Measurements from ENCODE around the gene PDSS1. TPM values are rescaled to one million over a fixed set of nuclear protein-coding genes. Genes with fewer than 3 reads are reported as not detected.

Gene PDSS1
- total and polyA plus RNA-seq, 4 donors: 1.8 to 6.6 (median 3.3) TPM

DNA sequence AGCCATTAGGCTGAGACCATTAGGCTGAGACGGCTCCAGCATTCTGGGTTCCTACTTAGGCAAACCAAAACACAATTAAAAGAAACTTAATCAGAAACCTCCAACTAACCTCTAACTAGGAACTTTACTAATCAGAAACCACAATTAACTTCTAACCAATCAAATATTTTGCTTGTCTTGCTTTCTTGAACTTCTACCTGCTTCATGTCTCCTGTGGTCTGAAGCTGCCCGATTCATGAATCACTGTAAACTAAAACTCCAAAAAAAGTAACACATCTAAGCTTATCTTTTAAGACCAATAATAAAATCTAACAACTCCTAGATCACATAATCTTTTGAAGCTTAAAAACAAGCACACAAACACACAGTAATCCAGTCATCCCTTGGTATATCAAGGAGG, 76.1 kb downstream of the PDSS1 start:
- no peaks in the 10 kb centered on the region for H3K27me3 ChIP-seq (ENCODE audit: control insufficient read depth in 1 of 2, insufficient read depth in 2 of 2, low read length in 1 of 2)
- no peaks in the 10 kb centered on the region for H3K36me3 ChIP-seq (ENCODE audit: control insufficient read depth in 1 of 2, insufficient read depth in 2 of 2, low read length in 1 of 2)
- no peak for DNase-seq
- intact Hi-C loops (cut with DNase I): no loop called here
- no peak overlapping the region for H3K27ac ChIP-seq (ENCODE audit: low read depth in 1 of 2, low read length in 2 of 2)
- no peaks in the 10 kb centered on the region for H3K9me3 ChIP-seq (ENCODE audit: control insufficient read depth, low read length)
- H3K4me1 ChIP-seq (ENCODE audit: control insufficient read depth in 1 of 2, insufficient read depth in 2 of 2, low read length in 2 of 2): peaks cover 0 to 2% of the 10 kb centered on the region in 2 donors
- no peak for ATAC-seq (ENCODE audit: low FRiP score)
- 92 to 96% methylated on average over 2 of the region's 2 CpGs for WGBS, 2 donors
- H3K4me3 ChIP-seq (ENCODE audit: low read length in 2 of 2): no peak overlapping the region

DNA sequence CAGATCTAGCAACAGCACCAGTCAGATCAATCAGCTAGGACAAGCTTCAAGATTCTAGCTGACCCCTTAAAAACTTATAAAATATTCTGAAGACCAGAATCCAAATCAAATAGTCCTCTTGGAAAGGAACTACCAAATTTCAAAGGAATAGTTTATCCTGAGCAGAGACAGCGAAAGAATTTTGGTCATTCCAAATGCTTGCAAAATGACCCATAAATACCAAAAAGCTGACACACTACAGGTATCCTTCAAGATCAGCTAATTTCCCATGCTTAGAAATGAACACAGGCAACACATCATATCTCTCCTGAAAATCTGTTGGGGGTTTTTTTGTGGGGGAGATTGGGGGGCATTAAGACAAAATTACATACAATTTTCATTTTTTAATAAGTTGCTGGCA, 78.8 kb downstream of the PDSS1 start:
- WGBS, 2 donors: 78 to 86% methylated on average over 1 of the region's 1 CpG
- no peak overlapping the region for H3K27ac ChIP-seq (ENCODE audit: low read depth in 1 of 2, low read length in 2 of 2)
- intact Hi-C loops (cut with DNase I): no loop called here
- DNase-seq (no peak), ATAC-seq (ENCODE audit: low FRiP score) (no peak)
- no peaks in the 10 kb centered on the region for H3K27me3 ChIP-seq (ENCODE audit: control insufficient read depth in 1 of 2, insufficient read depth in 2 of 2, low read length in 1 of 2)
- H3K36me3 ChIP-seq (ENCODE audit: control insufficient read depth in 1 of 2, insufficient read depth in 2 of 2, low read length in 1 of 2): no peaks in the 10 kb centered on the region
- H3K4me3 ChIP-seq (ENCODE audit: low read length in 2 of 2): no peak overlapping the region
- peaks cover 2 to 4% of the 10 kb centered on the region in 2 donors for H3K4me1 ChIP-seq (ENCODE audit: control insufficient read depth in 1 of 2, insufficient read depth in 2 of 2, low read length in 2 of 2)
- H3K9me3 ChIP-seq (ENCODE audit: control insufficient read depth, low read length): no peaks in the 10 kb centered on the region

DNA sequence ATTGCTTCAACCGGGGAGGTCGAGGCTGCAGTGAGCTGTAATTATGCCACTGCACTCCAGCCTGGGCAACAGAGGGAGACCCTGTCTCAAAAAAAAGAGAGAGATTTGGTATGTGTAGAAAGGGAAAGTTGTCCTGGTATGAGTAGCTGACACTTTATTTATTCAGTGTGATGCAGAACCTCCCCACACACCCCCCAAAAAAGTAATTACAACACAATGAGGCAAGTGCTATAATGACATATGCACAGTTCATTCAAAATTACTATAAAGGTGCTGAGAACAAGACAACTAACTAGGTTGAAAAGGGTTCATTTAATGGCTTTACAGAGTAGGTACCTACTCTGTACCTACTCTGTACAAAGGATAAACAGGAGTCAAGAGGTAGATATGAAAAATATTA, 80.2 kb downstream of the PDSS1 start:
- H3K27ac ChIP-seq (ENCODE audit: low read depth in 1 of 2, low read length in 2 of 2): no peak overlapping the region
- H3K4me3 ChIP-seq (ENCODE audit: low read length in 2 of 2): no peak overlapping the region
- no peaks in the 10 kb centered on the region for H3K36me3 ChIP-seq (ENCODE audit: control insufficient read depth in 1 of 2, insufficient read depth in 2 of 2, low read length in 1 of 2)
- ATAC-seq (ENCODE audit: low FRiP score) (no peak), DNase-seq (no peak)
- H3K4me1 ChIP-seq (ENCODE audit: control insufficient read depth in 1 of 2, insufficient read depth in 2 of 2, low read length in 2 of 2): peaks cover 6 to 7% of the 10 kb centered on the region in 2 donors
- intact Hi-C loops (cut with DNase I): no loop called here
- no peaks in the 10 kb centered on the region for H3K27me3 ChIP-seq (ENCODE audit: control insufficient read depth in 1 of 2, insufficient read depth in 2 of 2, low read length in 1 of 2)
- 97 to 100% methylated on average over 2 of the region's 2 CpGs for WGBS, 2 donors
- H3K9me3 ChIP-seq (ENCODE audit: control insufficient read depth, low read length): no peaks in the 10 kb centered on the region

DNA sequence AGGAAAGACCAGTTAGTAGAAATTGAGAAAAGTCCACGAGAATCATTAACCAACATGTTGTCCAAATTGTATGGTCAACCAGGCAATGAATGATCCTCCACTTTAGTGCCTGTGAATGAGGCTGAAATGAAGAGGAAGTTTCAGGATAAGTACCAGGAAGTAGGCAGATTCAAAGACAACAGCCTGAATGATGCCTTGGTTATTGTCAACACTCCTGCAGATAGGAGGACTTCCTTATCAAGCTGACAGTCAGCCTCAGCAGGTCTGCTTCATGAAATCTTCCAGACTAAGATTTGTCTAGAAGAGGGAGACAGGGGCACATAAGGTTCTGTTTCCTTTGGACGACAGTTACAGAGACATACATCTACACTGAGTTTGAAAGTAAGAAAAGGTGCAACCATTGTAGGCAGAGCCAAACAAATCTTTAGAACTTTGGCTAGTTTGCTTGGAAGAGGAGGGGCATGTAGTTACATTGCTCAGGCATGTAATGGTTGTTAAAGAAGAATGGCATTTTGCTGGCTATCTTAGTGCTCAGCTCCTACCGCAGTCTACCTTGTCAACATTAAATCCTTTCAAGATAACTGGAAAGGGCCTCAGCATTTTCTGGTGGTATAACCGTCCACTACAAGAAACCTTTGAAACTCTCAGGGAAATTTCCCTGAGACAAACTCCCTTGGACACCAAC, 81.8 kb downstream of the PDSS1 start:
- ATAC-seq (ENCODE audit: low FRiP score) (no peak), DNase-seq (no peak)
- no peaks in the 10 kb centered on the region for H3K36me3 ChIP-seq (ENCODE audit: control insufficient read depth in 1 of 2, insufficient read depth in 2 of 2, low read length in 1 of 2)
- no peaks in the 10 kb centered on the region for H3K27me3 ChIP-seq (ENCODE audit: control insufficient read depth in 1 of 2, insufficient read depth in 2 of 2, low read length in 1 of 2)
- peaks cover 4 to 7% of the 10 kb centered on the region in 2 donors for H3K4me1 ChIP-seq (ENCODE audit: control insufficient read depth in 1 of 2, insufficient read depth in 2 of 2, low read length in 2 of 2)
- intact Hi-C loops (cut with DNase I): no loop called here
- H3K27ac ChIP-seq (ENCODE audit: low read depth in 1 of 2, low read length in 2 of 2): no peak overlapping the region
- WGBS, 2 donors: 90 to 92% methylated on average over 4 of the region's 4 CpGs
- H3K9me3 ChIP-seq (ENCODE audit: control insufficient read depth, low read length): no peaks in the 10 kb centered on the region
- H3K4me3 ChIP-seq (ENCODE audit: low read length in 2 of 2): no peak overlapping the region

DNA sequence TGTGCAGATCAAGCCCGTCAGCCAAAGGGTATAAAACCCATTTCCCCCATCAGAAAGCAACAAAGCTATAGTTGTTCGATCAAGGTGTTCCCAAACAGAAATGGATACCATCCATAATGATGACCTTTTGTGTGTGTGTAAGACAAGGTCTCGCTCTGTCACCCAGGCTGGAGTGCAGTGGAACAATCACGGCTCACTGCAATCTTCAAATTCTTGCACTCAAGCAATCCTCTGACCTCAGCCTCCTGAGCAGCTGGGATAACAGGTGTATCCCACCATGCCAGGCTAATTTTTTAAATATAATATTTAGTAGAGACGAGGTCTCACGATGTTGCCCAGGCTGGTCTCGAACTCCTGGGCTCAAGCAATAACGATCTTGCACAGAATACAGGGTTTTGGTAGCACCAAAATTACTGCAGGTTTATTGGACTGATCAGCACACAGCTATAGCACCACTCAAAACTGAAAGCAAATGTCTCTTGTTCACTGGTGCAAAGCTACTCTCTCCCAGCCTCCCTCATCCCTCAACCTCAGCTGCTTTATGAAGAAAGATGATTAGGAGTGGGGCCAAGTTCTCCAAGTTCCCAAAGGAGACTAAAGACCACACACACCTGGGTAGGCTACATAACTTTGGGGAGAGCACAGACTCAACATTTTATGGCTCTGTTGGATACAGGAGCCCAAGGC, 82.7 kb downstream of the PDSS1 start:
- DNase-seq (no peak), ATAC-seq (ENCODE audit: low FRiP score) (no peak)
- no peaks in the 10 kb centered on the region for H3K27me3 ChIP-seq (ENCODE audit: control insufficient read depth in 1 of 2, insufficient read depth in 2 of 2, low read length in 1 of 2)
- no peaks in the 10 kb centered on the region for H3K9me3 ChIP-seq (ENCODE audit: control insufficient read depth, low read length)
- H3K4me1 ChIP-seq (ENCODE audit: control insufficient read depth in 1 of 2, insufficient read depth in 2 of 2, low read length in 2 of 2): peaks cover 4 to 7% of the 10 kb centered on the region in 2 donors
- H3K27ac ChIP-seq (ENCODE audit: low read depth in 1 of 2, low read length in 2 of 2): no peak overlapping the region
- intact Hi-C loops (cut with DNase I): loop anchor here in 1 of 2 donors (10.0 kb wide), 1 partner anchor 75 kb away; no protein-coding TSS in a partner anchor
- 97 to 98% methylated on average over 8 of the region's 8 CpGs for WGBS, 2 donors
- no peak overlapping the region for H3K4me3 ChIP-seq (ENCODE audit: low read length in 2 of 2)
- no peaks in the 10 kb centered on the region for H3K36me3 ChIP-seq (ENCODE audit: control insufficient read depth in 1 of 2, insufficient read depth in 2 of 2, low read length in 1 of 2)

DNA sequence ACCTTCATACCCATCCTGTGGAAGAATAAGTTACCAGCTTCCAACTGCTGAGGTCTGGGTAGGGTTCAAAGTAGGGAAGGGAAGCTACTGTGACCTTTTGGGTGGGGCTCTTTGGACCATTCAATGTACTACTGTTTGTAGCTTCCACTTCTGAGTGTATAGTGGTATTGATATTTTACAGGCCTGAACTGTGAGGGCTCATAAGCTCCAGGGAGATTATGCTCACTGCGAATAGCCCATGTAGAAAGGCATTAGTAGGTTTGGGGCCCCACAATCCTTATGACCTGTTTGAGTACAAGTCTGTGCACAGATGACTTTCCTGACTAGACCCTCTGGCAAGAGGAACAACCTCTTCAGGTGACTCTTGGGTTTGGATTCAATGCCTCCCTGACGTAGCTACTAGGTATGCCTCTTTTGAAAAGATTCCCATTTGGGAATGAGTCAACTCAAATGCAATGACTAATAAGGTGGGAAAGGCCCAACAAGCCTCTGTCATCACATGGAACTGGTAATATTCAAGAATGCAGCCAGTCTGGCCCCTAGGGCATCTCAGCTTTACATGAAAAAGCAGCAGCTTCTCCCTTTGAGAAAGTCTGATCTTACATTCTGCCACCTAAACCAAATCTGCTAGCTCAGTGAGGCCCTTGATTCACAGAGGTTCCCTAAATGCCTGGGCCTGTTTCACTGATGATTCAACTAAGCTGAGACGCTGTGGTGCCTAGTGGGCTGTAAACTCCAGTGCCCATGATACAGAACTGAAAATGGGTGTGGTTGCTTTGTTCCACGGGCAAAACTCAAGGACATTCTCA, 83.5 kb downstream of the PDSS1 start:
- H3K27me3 ChIP-seq (ENCODE audit: control insufficient read depth in 1 of 2, insufficient read depth in 2 of 2, low read length in 1 of 2): no peaks in the 10 kb centered on the region
- H3K36me3 ChIP-seq (ENCODE audit: control insufficient read depth in 1 of 2, insufficient read depth in 2 of 2, low read length in 1 of 2): no peaks in the 10 kb centered on the region
- no peak overlapping the region for H3K27ac ChIP-seq (ENCODE audit: low read depth in 1 of 2, low read length in 2 of 2)
- WGBS, 2 donors: 47 to 50% methylated on average over 4 of the region's 4 CpGs
- no peak for ATAC-seq (ENCODE audit: low FRiP score)
- intact Hi-C loops (cut with DNase I): loop anchor here in 1 of 2 donors (10.0 kb wide), 1 partner anchor 74 kb away; no protein-coding TSS in a partner anchor
- no peak overlapping the region for H3K4me3 ChIP-seq (ENCODE audit: low read length in 2 of 2)
- H3K9me3 ChIP-seq (ENCODE audit: control insufficient read depth, low read length): no peaks in the 10 kb centered on the region
- peaks cover 4 to 7% of the 10 kb centered on the region in 2 donors for H3K4me1 ChIP-seq (ENCODE audit: control insufficient read depth in 1 of 2, insufficient read depth in 2 of 2, low read length in 2 of 2)
- DNase-seq: no peak

DNA sequence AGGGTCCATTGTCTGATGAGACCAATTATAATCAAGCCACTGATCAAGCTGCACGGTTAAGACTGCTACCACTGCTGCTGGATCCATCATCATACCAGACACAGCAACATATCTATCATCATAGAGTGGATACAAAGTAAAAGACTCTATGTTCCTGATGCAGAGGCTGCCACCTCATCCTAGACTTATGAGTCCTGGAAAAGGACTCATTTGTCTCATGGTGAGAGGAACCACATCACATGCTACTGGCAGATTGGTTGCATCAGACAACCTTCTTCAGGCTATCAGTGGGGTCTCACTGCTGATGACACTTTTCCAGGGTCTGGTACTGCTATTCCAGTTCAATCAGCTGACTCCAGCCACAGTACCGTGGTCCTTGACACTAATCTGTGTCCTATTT, 84.3 kb downstream of the PDSS1 start:
- whole genome bisulfite sequencing, 2 donors: 90 to 98% methylated on average over 2 of the region's 2 CpGs
- no peak overlapping the region for H3K4me3 ChIP-seq (ENCODE audit: low read length in 2 of 2)
- H3K27ac ChIP-seq (ENCODE audit: low read depth in 1 of 2, low read length in 2 of 2): no peak overlapping the region
- H3K9me3 ChIP-seq (ENCODE audit: control insufficient read depth, low read length): no peaks in the 10 kb centered on the region
- H3K36me3 ChIP-seq (ENCODE audit: control insufficient read depth in 1 of 2, insufficient read depth in 2 of 2, low read length in 1 of 2): no peaks in the 10 kb centered on the region
- no peak for DNase-seq
- ATAC-seq (ENCODE audit: low FRiP score): no peak
- H3K4me1 ChIP-seq (ENCODE audit: control insufficient read depth in 1 of 2, insufficient read depth in 2 of 2, low read length in 2 of 2): peaks cover 4 to 7% of the 10 kb centered on the region in 2 donors
- intact Hi-C loops (cut with DNase I): loop anchor here in 1 of 2 donors (10.0 kb wide), 1 partner anchor 73 kb away; no protein-coding TSS in a partner anchor
- no peaks in the 10 kb centered on the region for H3K27me3 ChIP-seq (ENCODE audit: control insufficient read depth in 1 of 2, insufficient read depth in 2 of 2, low read length in 1 of 2)

DNA sequence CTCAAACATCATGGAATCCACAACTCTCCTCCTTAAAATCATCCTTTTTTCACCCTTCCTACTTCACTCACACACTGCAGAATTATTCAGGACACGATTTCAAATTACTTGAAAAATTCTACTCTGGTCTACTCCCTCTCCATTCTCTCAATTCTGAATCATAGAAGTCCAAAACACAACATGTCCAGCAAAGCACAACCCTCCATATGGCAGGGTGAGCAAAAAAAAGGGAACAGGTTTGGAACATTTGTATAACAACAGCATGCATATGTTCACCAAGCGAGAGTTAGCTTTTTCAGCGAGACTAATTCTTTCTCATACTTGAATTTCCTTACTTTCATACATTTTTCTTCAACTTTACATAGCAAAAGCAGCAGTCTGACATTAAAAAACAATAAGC, 89.9 kb downstream of the PDSS1 start:
- Histone ChIP-seq H3K27me3 (ENCODE audit: control insufficient read depth in 1 of 2, insufficient read depth in 2 of 2, low read length in 1 of 2) (no peaks in the 10 kb centered on the region), H3K4me1 (ENCODE audit: control insufficient read depth in 1 of 2, insufficient read depth in 2 of 2, low read length in 2 of 2) (no peaks in the 10 kb centered on the region), H3K27ac (ENCODE audit: low read depth in 1 of 2, low read length in 2 of 2) (no peak overlapping the region), H3K4me3 (ENCODE audit: low read length in 2 of 2) (no peak overlapping the region), H3K36me3 (ENCODE audit: control insufficient read depth in 1 of 2, insufficient read depth in 2 of 2, low read length in 1 of 2) (no peaks in the 10 kb centered on the region), H3K9me3 (ENCODE audit: control insufficient read depth, low read length) (no peaks in the 10 kb centered on the region)
- DNase-seq (no peak), ATAC-seq (ENCODE audit: low FRiP score) (no peak)
- intact Hi-C loops (cut with DNase I): loop anchor here in 1 of 2 donors (10.0 kb wide), 1 partner anchor 67 kb away; no protein-coding TSS in a partner anchor
- 91 to 96% methylated on average over 3 of the region's 3 CpGs for WGBS, 2 donors
